ENCODE results near the gene LCNL1.

The LCNL1 gene

DNA sequence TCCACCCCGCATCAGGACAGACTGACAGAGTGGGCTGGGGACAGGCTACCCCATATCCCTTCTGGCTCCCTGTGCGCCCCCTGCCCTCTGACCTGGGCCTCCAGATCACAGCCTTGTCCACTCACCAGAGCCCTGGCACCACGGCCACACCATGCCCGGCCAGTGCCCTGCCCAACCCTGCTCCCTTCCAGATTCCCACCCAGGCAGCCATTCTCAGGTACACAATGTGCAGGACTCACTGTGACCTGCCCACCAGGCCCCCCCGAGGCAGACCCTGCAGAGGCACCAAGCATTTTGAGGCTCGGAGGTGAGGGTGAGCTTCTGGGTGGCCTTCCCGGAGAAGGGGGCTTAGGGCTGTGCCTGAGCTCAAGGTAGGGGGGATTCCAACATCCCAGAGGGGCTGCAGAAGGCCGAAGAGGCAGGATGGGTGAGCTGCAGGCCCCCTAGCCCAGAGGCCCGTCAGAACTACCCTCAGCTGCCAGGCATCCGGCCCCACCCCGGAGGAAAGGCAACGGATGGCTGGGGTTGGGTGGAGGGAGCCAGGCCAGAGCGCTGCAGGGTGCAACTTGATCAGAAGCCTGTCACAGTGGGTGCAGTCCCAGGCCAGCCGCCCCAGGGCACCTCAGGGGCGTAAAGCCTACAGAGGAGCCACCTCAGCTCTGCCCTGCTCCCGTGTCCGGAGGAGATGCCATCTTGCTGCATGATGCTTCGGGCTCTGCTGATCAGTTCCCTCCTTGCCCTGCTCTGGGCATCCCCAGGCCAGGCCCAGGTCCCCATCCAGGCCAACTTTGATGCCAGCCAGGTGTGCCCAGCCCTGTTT is at the start of gene LCNL1:
Gene LCNL1, plus strand, starts transcription at position 762 of the 820 bp plus-strand sequence. CDS start 594 bp downstream, outside the sequence.
- no peak for DNase-seq (ENCODE audit: low read depth)

- DNase-seq (ENCODE audit: low read depth): no peak
These were observed 48.5 kb upstream of the LCNL1 start for GRCh38 chr9:136934277-136934676.

- no peak for DNase-seq (ENCODE audit: low read depth)
These were observed 47.1 kb upstream of the LCNL1 start for GRCh38 chr9:136935651-136936050.

DNA sequence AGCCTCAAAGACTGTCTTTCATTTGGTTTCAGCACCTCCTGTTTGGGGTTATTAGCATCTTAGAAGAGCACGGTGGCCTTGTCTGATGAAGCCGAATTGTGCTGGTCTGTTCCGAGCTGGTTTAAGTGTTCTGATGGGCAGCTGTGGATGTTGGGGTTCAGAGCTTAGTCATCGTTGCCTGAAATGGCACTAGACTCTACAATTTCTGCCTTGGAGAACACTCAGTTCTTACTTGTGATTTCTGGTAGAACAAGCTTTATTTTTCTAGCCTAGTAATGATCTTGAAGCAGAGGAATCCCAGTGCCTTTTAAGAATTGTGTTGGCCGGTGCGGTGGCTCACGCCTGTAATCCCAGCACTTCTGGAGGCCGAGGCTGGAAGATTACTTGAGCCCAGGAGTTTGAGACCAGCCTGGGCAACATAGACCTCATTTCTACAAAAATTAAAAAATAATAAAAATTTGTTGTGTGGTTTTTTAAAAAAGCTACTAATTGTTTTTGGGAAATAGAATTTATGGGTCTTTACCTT is 46.1 kb upstream of the LCNL1 start:
- no peak for DNase-seq (ENCODE audit: low read depth)

DNA sequence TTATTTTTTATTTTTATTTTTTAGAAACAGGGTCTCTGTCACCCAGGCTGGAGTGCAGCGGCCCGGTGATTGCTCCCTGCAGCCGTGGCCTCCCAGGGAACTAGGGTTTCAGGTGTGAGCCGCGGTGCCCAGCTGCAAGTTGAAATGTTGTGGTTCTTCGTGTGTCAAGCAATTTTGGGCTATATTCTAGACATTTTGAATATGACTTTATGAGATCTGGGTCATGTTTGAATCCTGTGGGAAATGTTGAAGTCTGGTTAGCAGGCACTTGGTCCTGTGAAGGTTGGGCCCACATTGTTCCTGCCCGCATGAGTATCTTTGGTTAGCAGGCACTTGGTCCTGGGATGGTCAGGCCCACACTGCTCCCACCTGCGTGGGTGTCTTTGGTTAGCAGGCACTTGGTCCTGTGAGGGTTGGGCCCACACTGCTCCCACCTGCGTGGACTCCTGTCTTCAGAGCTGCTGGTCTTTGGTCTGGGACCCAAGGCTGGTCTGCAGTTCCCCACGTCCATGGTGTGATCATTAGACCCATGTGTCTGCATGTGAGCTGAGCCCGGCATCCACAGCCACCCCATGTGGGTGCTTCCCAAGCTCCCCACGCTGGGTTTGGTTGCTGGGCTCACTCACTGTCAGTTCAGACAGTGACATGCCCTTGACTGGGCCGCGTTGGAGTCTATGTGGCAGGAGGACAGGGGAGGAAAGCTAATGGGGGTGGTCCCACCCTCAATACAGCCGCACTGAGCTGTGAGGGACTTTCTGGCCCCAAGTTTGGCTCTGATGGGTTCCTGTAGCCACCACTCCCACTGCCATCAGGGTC is 45.4 kb upstream of the LCNL1 start:
- no peak for DNase-seq (ENCODE audit: low read depth)

DNA sequence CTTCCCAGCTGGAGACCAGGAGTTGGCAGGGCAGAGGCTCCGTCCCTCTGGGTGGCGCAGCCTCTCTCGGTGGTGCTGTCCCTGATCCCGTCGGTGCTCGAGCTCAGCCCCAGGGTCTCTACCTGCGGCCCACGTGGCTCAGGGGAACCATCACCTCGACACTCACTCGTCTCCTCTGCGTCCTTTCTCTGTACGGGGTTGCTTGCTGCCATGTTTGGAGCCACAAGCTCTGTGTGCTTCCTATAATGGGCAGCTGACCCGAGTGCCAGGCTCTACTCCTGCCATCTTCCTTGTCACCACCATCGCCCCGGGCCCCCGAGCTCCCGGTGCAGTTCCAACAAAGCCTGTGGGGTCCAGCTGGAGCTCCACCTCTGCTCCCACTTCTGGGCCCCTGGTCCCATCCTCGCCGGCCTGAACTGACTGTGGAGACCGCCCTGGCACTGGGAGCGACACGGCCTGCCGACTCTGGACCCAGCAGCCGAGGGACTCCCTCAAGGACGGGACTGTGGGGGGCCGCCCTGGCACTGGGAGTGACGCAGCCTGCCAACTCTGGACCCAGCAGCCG is 43.3 kb upstream of the LCNL1 start:
- no peak for DNase-seq (ENCODE audit: low read depth)

DNA sequence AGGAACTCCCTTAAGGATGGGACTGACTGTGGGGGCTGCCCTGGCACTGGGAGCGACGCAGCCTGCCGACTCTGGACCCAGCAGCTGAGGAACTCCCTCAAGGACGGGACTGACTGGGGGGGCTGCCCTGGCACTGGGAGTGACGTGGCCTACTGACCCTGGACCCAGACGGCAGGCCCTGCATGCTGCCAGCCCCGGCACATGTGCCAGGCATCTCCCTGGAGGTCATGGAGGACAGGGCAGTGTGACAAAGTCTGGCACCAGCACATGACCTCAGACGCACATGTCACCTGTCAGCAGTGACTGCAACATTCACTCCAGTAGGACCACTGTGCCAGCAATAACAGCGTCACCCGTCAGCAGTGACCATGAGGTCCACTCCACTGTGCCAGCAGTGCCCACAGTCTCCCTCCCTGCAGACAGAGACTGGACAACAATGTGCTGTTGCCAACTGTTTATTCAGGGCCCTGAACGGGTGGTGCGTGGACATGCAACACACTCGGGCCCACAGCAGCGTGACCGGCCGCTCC is 42.7 kb upstream of the LCNL1 start:
- DNase-seq (ENCODE audit: low read depth): no peak

DNA sequence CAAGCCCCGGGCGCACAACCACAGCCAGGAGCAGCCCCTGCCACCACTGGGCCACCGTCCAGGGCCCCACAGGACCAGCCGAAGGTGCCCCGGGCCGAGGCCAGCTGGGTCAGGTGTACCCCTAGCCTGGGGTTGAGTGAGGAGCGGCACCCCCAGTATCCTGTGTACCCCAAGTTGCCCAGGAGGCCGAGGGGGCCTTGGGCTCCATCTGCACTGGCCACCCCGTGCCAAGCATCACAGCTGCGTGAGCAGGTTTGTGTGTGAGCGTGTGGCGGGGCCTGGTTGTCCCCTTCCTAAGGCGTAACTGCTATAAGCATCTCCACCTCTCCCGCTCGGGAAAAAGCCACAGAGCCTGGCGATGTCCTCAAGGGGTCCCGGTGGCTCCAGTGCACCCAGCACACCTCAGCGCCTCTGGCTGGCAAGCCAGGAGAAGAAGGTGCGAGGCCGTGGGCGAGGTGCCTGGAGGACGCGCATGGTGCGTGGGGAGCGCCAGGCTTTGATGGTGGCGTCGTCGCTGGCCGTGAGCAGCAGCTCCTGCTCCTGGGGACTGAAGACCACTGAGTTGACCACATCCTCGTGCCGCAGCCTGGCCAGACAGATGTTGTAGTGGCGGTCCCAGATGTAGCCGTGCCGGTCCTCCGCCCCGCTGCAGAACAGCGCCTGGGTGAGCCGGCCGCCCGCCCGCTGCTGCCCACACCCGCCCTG is 42.1 kb upstream of the LCNL1 start:
- DNase-seq (ENCODE audit: low read depth): no peak

DNA sequence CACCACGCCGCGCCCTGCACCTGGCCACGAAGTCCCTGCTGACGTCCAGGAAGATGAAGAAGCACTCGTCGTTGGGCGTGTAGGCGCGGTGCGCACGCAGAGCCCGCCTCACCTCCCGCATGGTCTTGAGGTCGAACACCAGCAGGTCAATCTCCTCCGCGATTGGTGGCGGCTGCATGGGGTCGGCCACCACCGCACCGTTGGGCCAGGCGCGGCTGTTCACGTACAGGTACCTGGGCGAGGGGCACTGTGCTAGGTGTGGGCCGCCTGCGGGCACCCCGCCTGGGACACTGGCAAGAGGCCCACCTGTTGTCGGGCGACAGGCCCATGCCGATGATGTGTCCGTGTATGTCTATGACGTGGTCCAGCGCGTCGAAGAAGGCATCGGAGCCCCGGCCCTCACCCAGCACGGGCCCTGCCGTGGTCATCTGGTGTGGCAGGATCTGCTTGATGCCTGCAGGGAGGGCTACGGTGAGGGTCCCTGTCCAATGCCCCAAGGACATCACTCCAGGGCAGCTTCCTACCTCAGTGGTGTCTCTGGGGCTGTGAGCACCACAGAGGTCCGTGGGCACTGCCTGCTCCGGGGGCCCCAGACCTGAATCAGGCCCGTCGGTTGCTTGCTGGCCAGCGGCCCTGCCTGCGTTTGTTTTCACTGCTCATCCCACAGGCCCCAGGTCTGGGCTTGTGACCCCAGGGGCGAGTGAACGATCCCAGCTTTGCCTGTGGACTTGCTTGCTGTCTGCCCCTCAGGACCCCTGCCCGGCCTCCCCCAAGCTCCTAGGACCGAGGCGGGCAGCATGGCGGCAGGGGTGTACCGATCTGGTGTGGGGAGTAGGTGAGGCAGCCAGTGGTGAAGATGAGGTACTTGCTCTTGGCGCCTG is 41.3 kb upstream of the LCNL1 start:
- no peak for DNase-seq (ENCODE audit: low read depth)

DNA sequence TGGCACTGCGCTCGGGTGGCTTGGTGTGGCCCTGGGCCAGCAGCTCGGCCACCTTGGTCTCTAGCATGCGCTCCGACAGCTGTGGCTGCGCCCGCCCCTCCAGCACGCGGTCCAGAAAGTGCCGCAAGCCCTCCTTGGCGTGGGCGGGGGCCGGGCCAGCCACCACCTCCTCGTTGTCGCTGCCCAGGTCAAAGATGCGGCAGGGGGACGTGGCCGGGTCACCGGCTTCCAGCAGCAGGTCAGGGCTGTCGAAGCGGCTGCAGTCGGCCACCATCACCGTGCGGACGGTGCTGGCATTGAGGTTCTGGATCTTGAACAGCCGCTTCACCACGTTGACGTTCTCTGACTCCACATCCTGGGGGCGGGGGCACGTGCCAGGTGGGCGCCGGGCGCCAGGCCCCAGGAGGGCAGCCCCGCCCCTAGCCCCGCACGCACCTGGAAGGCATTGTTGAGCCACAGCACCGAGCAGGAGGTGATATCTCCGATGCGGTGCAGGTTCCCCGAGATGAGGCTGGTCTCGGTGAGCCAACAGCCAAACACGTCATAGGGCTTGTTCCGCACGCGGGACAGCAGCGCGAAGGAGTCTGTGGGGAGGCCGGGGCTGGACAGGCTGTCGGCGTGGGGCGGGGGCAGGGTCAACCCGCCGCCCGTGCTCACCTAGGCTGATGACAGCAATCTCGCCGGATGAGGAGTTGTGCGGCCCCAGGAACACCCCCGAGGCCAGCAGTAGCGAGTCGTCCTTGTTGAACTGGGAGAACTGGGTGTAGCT is 40.5 kb upstream of the LCNL1 start:
- DNase-seq (ENCODE audit: low read depth): no peak

DNA sequence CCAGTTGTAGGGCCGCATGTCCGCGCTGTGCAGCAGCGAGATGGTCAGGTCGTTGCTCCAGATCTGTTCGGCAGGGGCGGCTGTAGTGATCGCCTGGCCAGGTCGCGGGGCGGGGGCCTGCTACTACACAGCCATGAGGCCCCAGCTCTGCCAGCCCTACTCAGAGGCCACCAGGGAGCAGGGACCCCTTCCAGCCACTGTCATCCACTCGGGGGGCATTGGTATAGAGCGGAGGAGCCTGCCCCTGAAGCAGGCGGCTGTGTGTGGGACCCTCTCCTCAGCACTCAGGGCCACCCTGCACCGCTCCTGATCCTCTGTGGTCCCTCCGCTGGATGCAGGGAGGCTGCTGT is 39.9 kb upstream of the LCNL1 start:
- DNase-seq (ENCODE audit: low read depth): no peak

- no peak for DNase-seq (ENCODE audit: low read depth)
These were observed 39.2 kb upstream of the LCNL1 start for GRCh38 chr9:136943291-136944211.

DNA sequence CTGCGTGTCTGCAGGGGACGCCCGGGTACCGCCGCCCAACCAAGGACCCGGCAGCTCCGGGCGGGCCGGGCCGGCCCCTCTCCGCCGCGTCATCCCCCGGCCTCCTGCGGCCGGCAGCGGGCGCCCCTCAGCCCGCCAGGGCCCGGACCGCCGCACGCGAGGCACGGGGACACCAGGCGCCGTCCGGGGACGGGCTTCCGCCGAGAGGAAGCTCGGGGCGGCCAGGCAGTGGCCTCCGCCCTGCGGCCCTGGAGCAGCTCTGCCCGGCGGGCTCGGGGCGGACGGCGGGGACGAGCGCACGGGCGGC is 38.6 kb upstream of the LCNL1 start:
- no peak for DNase-seq (ENCODE audit: low read depth)

GRCh38 chr9:136944519-136945332 is 38.1 kb upstream of the LCNL1 start, which contains the start of the genes C8G and FBXW5:
Gene C8G, plus strand, starts transcription at chr9:136945243. Its CDS starts 78 bp downstream, at chr9:136945321.
Gene FBXW5, minus strand, starts transcription at chr9:136944738. Its CDS starts 655 bp downstream, at chr9:136944083.
- DNase-seq (ENCODE audit: low read depth): peak; percentile 28

DNA sequence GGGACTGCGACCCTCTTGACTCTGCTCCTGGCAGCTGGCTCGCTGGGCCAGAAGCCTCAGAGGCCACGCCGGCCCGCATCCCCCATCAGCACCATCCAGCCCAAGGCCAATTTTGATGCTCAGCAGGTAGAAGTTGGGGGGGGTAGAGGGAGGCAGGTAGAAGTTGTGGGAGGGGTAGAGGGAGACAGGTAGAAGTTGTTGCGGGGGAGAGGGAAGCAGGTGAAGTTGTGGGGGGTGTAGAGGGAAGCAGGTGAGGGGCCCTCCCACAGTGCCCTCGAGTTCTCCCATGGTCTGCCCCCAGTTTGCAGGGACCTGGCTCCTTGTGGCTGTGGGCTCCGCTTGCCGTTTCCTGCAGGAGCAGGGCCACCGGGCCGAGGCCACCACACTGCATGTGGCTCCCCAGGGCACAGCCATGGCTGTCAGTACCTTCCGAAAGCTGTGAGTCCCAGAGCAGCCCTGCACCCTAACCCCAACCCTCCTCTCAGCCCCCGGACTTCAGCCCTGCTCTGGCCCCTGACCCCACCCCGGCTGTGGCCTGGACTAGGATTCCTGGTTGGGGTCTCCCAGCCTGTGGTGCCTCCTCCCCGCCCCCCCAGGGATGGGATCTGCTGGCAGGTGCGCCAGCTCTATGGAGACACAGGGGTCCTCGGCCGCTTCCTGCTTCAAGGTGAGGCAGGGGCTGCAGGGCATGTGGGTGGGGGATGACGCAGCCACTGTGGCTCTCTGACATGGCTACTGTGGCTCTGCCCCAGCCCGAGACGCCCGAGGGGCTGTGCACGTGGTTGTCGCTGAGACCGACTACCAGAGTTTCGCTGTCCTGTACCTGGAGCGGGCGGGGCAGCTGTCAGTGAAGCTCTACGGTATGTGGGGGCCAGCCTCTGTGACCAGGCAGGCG is 37.2 kb upstream of the LCNL1 start:
- DNase-seq (ENCODE audit: low read depth): no peak

GRCh38 chr9:136946228-136947027 is 36.4 kb upstream of the LCNL1 start:
- no peak for DNase-seq (ENCODE audit: low read depth)

Measured in non-pigmented ciliary epithelial cell (primary cell).